Transverse colon (tissue), 4 donors: ENCODE measurements around the gene MGST2. TPM values are rescaled to one million over a fixed set of nuclear protein-coding genes. Genes with fewer than 3 reads are reported as not detected.

Experiments used
- DNase-seq: peaks from one replicate; pipeline ENCODE4 v3.0.0-alpha.2; 2019
- H3K27ac ChIP-seq, 4 donors: fragments of 200-600 bp; sonication (generic); 2 replicates each; pipeline ENCODE4 v1.5.1; 2016 to 2018; ENCODE audit warnings: inconsistent platforms in 4 of 4
- H3K27me3 ChIP-seq: fragments of 200-600 bp; sonication (generic); 2 replicates; pipeline ENCODE4 v1.5.1; 2017; ENCODE audit warnings: inconsistent platforms
- H3K36me3 ChIP-seq, 4 donors: fragments of 200-600 bp; sonication (generic); 2 replicates each; pipeline ENCODE4 v1.5.1; 2017 to 2019; ENCODE audit warnings: inconsistent platforms in 4 of 4
- H3K4me1 ChIP-seq, 4 donors: fragments of 200-600 bp; sonication (generic); 2 replicates each; pipeline ENCODE4 v1.5.1; 2017 to 2020; ENCODE audit warnings: inconsistent platforms in 4 of 4
- H3K4me3 ChIP-seq, 4 donors: fragments of 200-600 bp; sonication (generic); 1 replicate in 1 of 4; 2 replicates in 3 of 4; pipeline versions ENCODE4 v1.5.1 to v1.6.1; 2017 to 2019; ENCODE audit warnings: inconsistent platforms in 4 of 4
- H3K9me3 ChIP-seq, 2 donors: fragments of 200-600 bp; sonication (generic); 2 replicates each; pipeline ENCODE4 v1.5.1; 2017 to 2019; ENCODE audit warnings: inconsistent platforms in 2 of 2
- EP300 ChIP-seq: sonication (generic); formaldehyde crosslinking; IDR thresholded peaks from one replicate; pipeline ENCODE4 v1.6.1; 2017; ENCODE audit warnings: antibody characterized with exemption, low read depth
- POLR2A ChIP-seq: fragments of 450-650 bp; IDR thresholded peaks from one replicate; pipeline ENCODE4 v1.6.1; 2016; ENCODE audit warnings: antibody characterized with exemption, mild to moderate bottlenecking, moderate library complexity
- POLR2AphosphoS5 ChIP-seq, 3 donors: sonication (generic); formaldehyde crosslinking; IDR thresholded peaks; one replicate each; pipeline ENCODE4 v1.6.1; 2016; ENCODE audit warnings: antibody characterized with exemption in 3 of 3
- WGBS, 2 donors: methylation state at CpG; one replicate each; pipeline ENCODE4 v1.1.5; 2018; ENCODE audit warnings: low coverage in 1 of 2; 5-methylcytosine and 5-hydroxymethylcytosine counted together
- in situ Hi-C, 4 donors: fragments of 200-750 bp; cut with MboI; loops; one replicate each; pipeline versions ENCODE4 v1.15.0 to v1.15.1; 2017; ENCODE audit warnings: low sequenced_read_pairs in 3 of 4, low pct_ligation_motif_present in 1 of 4, low pct_unique_long_range_greater_than_20kb in 1 of 4
- intact Hi-C: fragments of 100-400 bp; cut with DNase I; formaldehyde crosslinking; loops from one replicate; pipeline ENCODE4 v1.15.1; 2023; ENCODE audit warnings: low total_unique reads
- total RNA-seq, 4 donors: library from RNA; depleted of rRNA; stranded (reverse); fragments of >200 nt; gene quantifications; one replicate each; pipeline ENCODE4 v1.1.0, GENCODE V29; 2016
- TF ChIP-seq, protein P1 (sequence below), 5 experiments: fragments of 200-600 bp in 3 of 5; fragments of 450-650 bp in 2 of 5; sonication (generic) in 3 of 5; IDR thresholded peaks; 1 replicate in 2 of 5; 2 replicates in 3 of 5; pipeline ENCODE4 v1.5.1; 2016 to 2017; ENCODE audit warnings: antibody characterized with exemption in 5 of 5, inconsistent platforms in 3 of 5, mild to moderate bottlenecking in 2 of 5, moderate library complexity in 1 of 5

Gene MGST2
- total RNA-seq, 4 donors from 2014 or later, result 3.4 to 91.5 (median 39.4) TPM

- Histone ChIP-seq H3K27me3 (no peaks in the 10 kb centered on the region), H3K9me3 (no peaks in the 10 kb centered on the region), H3K27ac (no peak overlapping the region), H3K4me3 (no peak overlapping the region), H3K36me3 (no peaks in the 10 kb centered on the region), H3K4me1 (peaks cover 6 to 9% (median 6%) of the 10 kb centered on the region in 4 donors)
- TF ChIP-seq, protein P1, sequence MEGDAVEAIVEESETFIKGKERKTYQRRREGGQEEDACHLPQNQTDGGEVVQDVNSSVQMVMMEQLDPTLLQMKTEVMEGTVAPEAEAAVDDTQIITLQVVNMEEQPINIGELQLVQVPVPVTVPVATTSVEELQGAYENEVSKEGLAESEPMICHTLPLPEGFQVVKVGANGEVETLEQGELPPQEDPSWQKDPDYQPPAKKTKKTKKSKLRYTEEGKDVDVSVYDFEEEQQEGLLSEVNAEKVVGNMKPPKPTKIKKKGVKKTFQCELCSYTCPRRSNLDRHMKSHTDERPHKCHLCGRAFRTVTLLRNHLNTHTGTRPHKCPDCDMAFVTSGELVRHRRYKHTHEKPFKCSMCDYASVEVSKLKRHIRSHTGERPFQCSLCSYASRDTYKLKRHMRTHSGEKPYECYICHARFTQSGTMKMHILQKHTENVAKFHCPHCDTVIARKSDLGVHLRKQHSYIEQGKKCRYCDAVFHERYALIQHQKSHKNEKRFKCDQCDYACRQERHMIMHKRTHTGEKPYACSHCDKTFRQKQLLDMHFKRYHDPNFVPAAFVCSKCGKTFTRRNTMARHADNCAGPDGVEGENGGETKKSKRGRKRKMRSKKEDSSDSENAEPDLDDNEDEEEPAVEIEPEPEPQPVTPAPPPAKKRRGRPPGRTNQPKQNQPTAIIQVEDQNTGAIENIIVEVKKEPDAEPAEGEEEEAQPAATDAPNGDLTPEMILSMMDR (IDR thresholded peaks at IDR 0.05), result no peak
- TF ChIP-seq EP300 (no peak), POLR2AphosphoS5 (IDR thresholded peaks at IDR 0.05) (no peak), POLR2A (no peak)
- in situ Hi-C loops, result loop anchor here in 1 of 4 donors (25.0 kb wide), 1 partner anchor 518 kb away; no protein-coding TSS in a partner anchor
- intact Hi-C loops, result no loop called here
- DNase-seq, result no peak
- 79% methylated on average over 1 of the region's 1 CpG; no CpG with 5 or more reads in 1 of the 2 donors for WGBS, 2 donors
These were observed 78.6 kb downstream of the MGST2 start for GRCh38 chr4:139744232-139744631.

GRCh38 chr4:139745111-139745639 lies 79.6 kb downstream of the MGST2 start:
- intact Hi-C loops, result no loop called here
- WGBS, 2 donors, result 92 to 94% methylated on average over 6 of the region's 6 CpGs

GRCh38 chr4:139746431-139747171 lies 81.0 kb downstream of the MGST2 start:
- no peaks in the 10 kb centered on the region for H3K36me3 ChIP-seq
- TF ChIP-seq, protein P1 (IDR thresholded peaks at IDR 0.05), result no peak
- TF ChIP-seq EP300 (no peak), POLR2A (no peak), POLR2AphosphoS5 (IDR thresholded peaks at IDR 0.05) (no peak)
- in situ Hi-C loops (loop anchor here in 1 of 4 donors (25.0 kb wide), 1 partner anchor 516 kb away; no protein-coding TSS in a partner anchor), intact Hi-C loops (no loop called here)
- DNase-seq, result no peak
- no peaks in the 10 kb centered on the region for H3K9me3 ChIP-seq
- WGBS, 2 donors, result 85% methylated on average over 10 to 12 of the region's 12 CpGs
- no peaks in the 10 kb centered on the region for H3K4me1 ChIP-seq
- H3K27me3 ChIP-seq, result no peaks in the 10 kb centered on the region
- H3K4me3 ChIP-seq, result no peak overlapping the region
- no peak overlapping the region for H3K27ac ChIP-seq

More at GRCh38 chr4:139745111-139745639, 79.6 kb downstream of the MGST2 start:
- H3K4me1 ChIP-seq, result peaks cover 2 to 9% (median 6%) of the 10 kb centered on the region in 4 donors
- H3K27ac ChIP-seq, result no peak overlapping the region
- H3K27me3 ChIP-seq, result no peaks in the 10 kb centered on the region
- DNase-seq, result no peak
- no peaks in the 10 kb centered on the region for H3K36me3 ChIP-seq
- in situ Hi-C loops, result loop anchor here in 1 of 4 donors (25.0 kb wide), 1 partner anchor 517 kb away; no protein-coding TSS in a partner anchor
- H3K9me3 ChIP-seq, result no peaks in the 10 kb centered on the region
- TF ChIP-seq POLR2A, result no peak
- TF ChIP-seq EP300, result no peak
- TF ChIP-seq, protein P1 (IDR thresholded peaks at IDR 0.05), result no peak
- no peak for TF ChIP-seq POLR2AphosphoS5 (IDR thresholded peaks at IDR 0.05)
- H3K4me3 ChIP-seq, result no peak overlapping the region

DNA sequence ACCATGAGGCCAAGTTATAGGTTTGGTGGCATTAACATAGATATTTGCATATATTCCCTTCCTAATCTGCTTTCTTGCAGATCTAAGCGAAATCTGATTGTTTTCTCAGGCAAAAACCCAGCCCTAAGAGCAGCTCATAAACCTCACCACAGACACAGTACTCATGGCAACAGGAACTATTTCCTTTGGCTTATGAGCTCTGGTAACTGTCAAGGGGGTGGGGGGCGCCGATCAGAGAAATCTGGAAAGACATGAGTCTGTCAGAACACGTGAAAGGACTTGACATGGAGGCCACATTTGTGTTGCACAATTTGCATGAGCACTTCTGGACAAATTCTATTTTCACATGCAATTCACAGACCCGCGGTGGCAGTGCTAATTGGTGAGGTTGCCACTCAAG lies 83.7 kb downstream of the MGST2 start:
- in situ Hi-C loops (loop anchor here in 1 of 4 donors (25.0 kb wide), 1 partner anchor 513 kb away; no protein-coding TSS in a partner anchor), intact Hi-C loops (no loop called here)
- TF ChIP-seq POLR2AphosphoS5 (IDR thresholded peaks at IDR 0.05), result no peak
- TF ChIP-seq EP300, result no peak
- no peak for TF ChIP-seq POLR2A
- TF ChIP-seq, protein P1 (IDR thresholded peaks at IDR 0.05), result no peak
- H3K4me1 ChIP-seq, result no peaks in the 10 kb centered on the region
- WGBS, 2 donors, result 74 to 75% methylated on average over 6 of the region's 6 CpGs
- no peak overlapping the region for H3K4me3 ChIP-seq
- DNase-seq, result no peak
- no peaks in the 10 kb centered on the region for H3K36me3 ChIP-seq
- H3K27ac ChIP-seq, result no peak overlapping the region
- no peaks in the 10 kb centered on the region for H3K27me3 ChIP-seq
- H3K9me3 ChIP-seq, result no peaks in the 10 kb centered on the region
